HG03571 (cell line): ENCODE results near the gene OR52B2.

Experiments
- ATAC-seq: cut with Tn5 transposase; IDR thresholded peaks from one replicate; pipeline ENCODE4 v1.9.1; 2021; ENCODE audit not compliant: unreplicated experiment

Gene OR52B2

DNA sequence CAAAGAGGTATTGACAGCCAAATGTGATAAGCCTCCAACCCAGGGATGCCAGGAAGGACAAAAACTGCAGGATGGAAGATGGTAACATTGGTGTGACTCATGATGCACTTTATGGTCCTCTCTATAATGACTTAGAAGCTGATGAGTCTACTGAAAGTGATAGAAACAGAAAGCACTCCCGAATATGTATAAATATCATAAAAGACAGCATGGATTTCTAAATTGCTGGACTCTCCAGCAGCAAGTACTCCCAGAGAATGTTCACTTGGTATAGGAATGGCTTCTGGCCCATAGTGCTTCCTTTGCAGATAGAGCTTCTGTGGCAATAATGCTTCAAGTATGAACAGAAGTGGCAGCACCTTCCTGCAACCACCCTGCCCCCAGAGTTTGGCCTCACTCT is at the start of gene OR52B2:
OR52B2 (minus strand) TSS at position 101 of the 400 bp plus-strand sequence; CDS start at position 101, 0 bp downstream.
- ATAC-seq, result no peak

DNA sequence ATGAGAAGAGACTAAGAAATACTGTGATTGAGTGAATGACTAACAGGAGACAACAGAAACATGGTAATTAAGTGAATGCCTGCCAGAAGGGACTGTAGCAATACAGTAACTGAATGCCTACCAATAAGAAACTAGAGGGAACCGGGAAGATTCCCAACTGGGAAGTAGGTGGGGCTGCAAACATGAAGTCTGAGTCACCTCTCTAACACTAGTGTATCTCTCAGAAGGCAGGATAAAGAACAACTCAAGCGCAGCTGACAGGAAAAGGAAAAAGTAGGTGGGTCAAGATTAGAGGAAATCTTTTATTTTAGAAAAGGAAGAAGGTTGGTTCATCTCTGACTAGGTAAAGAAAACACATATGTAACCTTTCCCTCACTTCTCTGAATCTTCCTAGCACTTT is 49.2 kb upstream of the OR52B2 start:
- no peak for ATAC-seq

DNA sequence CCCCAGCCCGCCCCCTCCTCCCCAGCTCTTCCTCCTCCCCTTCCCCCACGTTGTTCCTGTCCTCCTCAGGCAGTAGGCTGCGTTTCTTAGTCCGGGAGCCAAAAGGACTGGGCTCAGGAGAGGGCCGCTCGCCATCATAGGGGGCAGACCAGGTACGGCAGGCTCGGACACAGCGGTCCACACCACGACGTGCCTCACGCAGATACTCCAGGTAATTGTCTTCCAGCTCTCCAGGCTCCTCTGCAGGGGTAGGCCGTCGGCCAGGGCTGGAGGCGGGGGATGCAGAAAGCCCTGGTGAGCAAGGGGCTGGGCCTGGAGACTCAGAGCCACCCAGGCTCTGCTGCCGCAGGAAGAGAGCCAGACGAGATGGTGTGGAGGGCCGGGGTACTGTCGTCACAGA is 47.6 kb upstream of the OR52B2 start:
- no peak for ATAC-seq

DNA sequence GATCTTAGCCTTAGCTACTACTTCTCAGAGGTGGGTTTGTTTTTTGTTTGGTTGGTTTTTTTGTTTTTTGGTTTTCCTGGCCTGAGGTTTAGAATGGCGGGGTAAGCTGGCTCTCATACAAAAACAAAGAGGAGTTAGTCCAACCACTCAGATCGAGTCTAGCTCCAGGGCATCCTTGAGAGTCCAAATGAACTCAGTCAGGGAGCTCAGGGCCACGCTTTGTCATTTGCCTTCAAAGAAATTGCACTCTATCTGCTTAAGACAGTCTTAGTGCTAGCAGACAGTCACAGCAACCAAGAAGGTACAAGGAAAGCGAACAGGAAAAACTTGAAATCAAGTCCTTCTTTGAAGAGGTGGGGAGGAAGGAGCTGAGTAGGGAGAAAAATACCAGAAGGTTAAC is 46.4 kb upstream of the OR52B2 start:
- ATAC-seq, result no peak

DNA sequence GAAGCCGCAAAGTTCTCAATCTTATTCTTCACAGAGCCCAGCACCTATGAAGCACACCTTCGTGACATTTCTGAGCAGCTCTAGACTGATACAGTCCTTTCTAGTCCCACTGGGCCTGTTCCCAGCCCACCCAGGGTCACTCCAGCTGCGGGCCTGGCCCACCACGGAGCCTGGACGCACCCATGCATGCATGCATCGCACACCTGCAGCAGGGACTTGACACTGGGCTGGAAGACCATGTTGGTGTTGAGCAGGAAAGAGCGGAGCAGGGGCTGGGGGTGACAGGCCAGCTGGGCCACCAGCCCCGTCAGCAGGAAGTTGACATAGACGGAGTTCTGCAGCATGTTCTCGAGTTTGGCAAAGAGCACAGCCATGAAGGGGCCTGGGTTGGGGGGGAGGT is 44.4 kb upstream of the OR52B2 start:
- ATAC-seq, result no peak

DNA sequence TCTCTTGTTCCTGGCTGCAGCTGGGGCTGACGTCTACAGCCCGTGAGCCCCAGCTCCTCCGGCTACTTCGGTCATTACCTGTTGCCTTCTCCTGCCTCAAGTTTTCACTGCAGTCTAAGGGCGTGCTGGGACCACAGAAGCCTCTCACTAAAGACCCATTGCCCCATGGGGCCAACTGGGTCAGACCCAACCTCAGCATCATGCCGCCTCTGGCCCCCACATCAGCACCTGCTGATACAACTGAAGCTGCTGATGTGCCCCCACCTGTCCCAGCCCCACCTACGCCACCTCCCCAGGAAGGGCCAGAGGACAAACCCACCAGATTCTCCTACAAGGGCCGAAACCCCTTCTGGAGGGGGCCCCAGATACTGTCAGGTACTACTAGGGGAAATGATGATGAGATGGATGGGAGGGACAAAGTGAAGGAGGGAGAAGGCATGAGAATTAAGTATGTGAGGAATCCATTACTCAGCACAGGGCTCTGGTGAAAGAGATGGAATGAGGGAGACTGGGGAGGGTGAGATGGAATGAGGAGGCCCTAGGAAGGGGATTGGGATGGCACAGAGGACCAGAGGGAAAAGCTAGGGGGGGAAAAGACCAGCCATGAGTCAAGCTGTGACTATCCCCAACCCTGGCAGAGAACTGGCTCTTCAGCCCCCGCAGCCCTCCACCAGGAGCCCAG is 40.3 kb upstream of the OR52B2 start:
- ATAC-seq, result no peak

DNA sequence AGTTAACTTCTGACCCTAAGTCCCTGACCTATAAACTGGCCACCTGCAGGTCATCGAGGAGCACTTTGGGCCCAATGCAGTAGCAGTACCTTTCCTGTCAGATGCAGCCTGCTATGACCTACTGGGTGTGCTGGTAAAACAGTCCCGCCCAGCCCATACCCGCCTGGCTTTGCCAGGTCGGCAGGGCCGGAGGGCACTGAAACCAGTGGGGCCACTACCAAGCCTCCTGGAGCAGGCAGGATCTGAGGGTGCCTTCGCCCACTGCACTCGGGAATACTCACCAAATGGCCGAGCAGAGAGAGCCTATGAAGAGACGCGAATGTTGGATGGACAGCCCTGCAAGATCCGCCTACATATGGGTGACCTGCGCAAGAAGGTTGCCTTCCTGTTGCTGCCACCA is 39.7 kb upstream of the OR52B2 start:
- ATAC-seq, result no peak

DNA sequence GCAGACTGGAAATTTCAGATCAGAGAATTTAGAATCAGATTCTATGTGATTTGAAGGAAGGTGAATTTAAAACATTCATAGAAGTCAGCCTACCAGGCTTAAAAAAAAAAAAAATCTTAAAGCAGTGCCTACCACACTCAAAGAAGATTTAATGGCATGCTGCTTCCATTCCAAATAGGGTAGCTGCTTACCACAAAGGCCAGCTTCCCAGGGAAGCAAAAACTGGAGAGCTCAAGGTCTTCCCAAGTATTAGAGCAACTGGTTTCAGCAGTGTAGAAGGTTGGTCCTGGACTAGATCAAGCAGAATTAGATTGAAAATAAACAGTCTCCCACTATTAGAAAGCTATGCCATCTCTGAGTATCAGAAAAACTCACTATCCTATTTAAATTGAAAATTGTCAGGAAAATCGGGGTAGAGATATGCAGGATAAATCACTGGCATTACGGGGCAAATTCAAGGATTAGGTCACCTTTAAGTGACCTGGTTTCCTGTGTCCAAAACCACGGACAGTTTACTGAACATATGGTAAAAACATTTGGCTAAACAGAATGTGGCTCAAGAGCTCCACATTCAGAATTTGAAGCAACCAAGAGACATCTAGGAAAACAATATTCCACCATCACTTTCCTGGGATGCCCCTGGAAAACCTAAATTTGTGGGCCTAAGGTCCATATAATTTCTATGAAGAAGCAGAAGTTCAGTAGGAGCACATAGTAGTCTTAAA is 36.5 kb upstream of the OR52B2 start:
- ATAC-seq, result no peak

DNA sequence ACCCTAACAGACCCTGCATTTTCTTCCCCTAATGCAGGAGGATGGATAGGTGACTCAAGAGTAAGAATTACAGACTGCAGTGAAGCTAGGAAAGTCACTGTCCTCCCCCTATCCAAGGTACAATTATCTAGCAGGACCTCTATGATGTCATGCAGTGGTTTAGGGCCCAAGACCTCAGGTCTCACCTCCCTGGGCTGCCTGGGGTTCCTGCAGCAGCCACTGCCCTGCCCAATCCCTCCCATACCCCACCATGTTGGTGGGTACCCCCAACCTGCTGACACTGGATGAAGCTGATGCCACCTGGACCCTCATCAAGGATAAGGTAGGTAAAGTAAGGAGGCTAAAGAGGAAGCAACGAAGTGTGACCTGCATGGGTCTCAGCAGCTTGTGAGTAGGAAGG is 35.2 kb upstream of the OR52B2 start, which contains the start of gene C11orf42:
C11orf42 (plus strand) TSS at position 192 of the 400 bp plus-strand sequence; CDS start at position 251, 59 bp downstream.
- no peak for ATAC-seq

DNA sequence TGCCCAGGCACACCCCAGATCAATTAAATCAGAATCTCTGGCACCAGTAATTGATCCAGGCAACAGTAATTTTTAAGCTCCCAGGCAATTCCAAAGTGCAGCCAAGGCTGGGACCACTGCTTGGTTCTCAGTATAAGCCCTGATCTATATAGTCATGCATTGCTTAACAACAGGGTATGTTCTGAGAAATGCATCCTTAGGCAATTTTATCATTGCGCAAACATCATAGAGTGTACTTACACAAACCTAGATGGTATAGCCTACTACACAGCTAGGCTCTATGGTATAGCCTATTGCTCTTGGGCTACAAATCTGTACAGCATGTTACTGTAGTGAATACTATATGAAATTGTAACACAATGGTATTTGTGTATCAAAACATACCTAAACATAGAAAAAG is 34.6 kb upstream of the OR52B2 start:
- no peak for ATAC-seq

DNA sequence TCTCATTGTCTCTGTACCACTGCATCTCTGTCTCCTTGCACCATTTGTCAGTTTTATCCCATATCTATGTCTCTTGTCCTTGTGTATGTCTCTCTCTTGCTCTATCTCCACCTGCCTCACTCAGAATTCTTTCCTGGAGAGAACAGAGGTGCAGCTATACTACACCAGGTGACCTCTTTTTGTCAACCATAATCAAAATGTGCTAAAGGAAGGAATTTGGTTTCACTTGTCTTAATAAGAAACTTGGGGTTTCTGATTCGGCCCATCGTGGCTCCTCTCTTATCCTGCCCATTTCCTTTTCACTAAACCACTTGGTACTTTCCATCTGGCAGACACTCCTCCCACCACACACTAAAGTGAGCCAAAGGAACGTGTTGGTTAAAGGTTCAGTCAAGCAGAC is 33.2 kb upstream of the OR52B2 start:
- peak; percentile 81 for ATAC-seq

DNA sequence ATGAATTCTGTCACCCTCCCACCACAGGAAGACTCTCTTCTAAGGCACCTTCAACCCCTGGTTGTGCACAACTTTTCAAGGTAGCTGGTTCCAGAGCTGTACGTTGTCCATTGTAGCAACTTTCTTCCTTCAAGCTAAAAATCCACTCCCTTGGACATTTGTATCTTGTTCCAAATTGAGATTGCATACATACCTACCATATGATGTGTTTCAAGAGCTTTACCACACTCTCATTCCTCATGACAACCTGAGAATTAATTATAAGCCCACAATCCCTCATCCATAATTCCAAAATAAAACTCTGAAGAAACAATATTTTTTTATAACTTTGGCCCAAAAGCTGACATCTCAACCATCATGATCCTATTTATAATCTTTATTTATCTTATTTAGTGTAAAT is 31.9 kb upstream of the OR52B2 start:
- ATAC-seq, result no peak

DNA sequence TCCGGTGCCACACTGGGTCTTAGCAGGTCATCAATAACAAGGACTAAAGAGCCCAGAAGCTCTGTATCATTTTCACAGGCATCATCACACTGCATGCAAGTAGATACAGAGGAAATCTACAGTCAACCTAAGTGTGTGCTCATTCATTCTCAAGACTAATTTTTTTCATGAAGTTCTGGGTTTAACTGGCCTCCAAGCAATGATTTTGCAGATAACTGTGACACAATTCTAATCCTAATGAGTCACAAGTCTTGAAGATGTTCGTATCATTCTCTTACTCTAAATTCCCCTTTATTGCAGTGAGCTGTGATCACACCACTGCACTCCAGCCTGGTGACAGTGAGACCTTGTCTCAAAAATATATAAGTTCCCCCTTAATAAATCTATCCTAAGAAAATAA is 31.4 kb upstream of the OR52B2 start:
- ATAC-seq, result no peak

DNA sequence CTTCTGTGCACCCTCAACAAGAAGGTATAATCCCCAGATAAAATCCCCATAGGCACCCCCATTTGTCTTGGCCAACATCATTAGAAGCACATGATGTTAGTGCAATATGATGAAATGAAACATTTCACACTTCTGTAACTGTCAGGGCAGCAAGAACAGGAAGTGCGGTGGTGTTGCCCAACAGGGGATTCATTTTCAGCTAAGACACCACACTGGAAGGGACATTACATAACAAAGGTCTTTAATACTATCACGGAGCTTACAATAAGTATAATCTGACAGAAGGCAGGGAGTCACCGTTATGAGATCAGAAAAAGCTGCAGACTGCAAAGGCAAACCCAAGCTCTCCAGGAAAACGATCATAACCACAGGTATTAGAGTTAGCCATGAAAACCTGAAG is 30.8 kb upstream of the OR52B2 start:
- no peak for ATAC-seq

DNA sequence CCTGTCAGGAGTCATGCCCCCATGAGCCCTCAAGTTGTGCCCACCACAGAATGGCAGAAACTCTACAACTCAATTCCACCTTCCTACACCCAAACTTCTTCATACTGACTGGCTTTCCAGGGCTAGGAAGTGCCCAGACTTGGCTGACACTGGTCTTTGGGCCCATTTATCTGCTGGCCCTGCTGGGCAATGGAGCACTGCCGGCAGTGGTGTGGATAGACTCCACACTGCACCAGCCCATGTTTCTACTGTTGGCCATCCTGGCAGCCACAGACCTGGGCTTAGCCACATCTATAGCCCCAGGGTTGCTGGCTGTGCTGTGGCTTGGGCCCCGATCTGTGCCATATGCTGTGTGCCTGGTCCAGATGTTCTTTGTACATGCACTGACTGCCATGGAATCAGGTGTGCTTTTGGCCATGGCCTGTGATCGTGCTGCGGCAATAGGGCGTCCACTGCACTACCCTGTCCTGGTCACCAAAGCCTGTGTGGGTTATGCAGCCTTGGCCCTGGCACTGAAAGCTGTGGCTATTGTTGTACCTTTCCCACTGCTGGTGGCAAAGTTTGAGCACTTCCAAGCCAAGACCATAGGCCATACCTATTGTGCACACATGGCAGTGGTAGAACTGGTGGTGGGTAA is 29.2 kb upstream of the OR52B2 start, which contains the start of gene OR52W1:
OR52W1 (plus strand) TSS at position 51 of the 637 bp plus-strand sequence; CDS start at position 51, 0 bp downstream.
- no peak for ATAC-seq

DNA sequence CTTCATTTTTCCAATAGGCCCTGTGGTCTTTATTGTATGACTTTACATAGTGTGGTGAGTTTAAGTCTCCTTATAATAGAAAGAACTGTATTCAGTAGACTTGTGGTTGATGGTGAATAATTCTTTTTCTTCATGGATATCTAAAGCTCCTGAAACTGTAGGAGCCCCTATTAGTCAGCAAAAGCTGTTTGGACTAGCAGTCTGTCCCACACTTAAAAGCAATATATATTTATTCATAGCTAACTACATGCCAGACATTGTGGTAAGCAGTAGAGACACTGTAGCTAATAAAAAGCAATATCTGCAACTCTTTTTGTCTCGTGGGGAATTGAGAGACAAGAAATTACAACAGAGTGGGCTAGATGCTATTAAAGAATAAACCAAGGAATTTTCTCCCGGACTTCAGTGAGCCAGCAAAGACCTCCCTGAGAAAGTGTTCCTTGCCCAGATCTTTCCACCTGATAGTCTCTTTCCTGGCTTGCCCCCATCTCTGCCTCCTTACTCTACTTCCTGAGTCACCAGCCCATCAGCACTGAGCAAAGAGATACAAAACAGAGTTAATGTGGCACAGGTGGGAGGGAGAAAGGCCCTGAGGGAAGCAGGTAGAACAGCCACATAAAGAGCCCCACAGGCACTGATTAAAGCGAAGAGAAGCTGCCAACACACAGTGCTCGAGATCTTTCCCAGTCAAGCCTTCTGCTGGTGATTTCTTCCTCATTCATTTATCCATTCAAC is 27.5 kb upstream of the OR52B2 start:
- no peak for ATAC-seq

DNA sequence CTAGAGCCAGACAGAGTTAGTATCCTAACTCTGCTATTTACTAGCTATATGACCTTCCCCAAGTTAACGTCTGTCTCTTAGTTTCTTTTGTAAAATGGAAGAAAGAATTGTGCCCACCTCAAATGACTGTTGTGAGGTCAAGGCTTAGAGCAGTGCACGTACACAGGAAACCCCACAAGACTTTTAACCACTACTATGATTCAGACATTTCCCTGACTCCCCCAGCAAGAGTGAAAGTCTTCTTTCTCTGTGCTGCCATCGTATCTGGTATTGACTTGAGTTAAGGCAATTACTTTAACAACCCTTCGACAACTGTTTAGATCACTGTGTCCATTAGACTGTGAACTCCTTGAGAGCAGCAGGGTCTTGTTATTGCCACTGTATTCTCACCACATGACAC is 26.3 kb upstream of the OR52B2 start:
- no peak for ATAC-seq

DNA sequence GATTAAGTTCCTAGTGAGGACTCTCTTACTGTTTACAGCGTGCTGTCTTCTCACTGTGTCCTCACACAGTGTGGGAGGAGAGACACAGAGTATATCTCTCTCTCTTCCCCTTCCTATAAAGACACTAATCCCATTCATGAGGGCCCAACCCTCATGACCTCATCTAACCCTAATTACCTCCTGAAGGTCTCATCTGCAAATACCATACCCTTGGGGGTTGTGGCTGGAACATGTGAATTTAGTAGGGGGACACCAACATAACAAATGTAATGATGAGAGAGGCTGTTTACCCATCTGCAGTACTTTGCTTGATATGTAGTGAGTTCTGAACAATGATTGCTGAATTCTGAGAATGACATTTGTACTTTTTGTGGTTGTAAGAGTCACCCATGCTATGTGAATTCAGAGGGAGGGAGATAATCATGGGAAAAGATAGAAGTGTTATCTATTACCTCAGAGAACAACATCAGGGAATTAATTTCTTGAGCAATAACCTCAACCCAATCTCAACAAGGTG is 24.0 kb upstream of the OR52B2 start:
- no peak for ATAC-seq

DNA sequence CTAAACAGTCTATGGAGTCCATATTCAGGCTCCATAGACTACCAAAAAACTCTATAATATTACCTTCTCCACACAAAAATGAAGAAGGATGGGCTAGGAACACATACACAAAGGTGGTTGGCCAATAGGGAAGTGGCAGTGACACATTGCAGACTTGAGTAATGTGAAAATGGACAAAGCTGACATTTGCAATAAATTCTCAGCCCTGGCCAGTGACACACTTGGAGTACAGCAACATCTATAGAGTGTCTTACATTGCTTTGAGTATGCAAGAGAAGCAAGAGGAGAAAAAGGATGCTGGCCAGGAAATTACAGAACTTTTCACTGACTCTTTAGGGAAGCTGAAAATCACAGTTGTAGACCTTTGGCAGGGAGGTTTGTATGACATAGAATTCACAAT is 21.6 kb upstream of the OR52B2 start:
- ATAC-seq, result no peak

DNA sequence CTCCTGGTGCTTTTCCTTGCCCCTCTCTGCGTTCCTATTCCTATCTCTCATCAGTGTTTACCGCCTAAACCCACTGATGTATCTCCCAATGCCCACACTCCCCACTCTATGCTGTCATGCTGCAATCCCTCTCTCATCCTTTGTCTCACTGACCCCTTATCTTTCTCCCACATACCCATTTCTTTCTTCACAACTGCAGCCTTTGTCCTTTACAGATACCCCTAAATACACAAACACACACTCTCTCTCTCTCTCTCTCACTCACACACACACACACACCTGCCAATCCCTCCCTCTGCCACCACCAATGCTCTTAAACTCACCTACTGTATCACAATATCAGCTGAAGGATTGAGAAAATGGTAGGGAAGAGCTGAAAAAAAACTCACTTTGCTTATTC is 5.3 kb upstream of the OR52B2 start:
- no peak for ATAC-seq
